C1 segment of cervical spinal cord (tissue), 14 donors: ENCODE results near the gene TMEM131.

Experiments used
- DNase-seq, 14 donors: peaks; one replicate each; lab custom pipeline; 2025; lab: John Stamatoyannopoulos, UW

TMEM131 gene

GRCh38 chr2:97739020-97739892 lies 256.5 kb downstream of the TMEM131 start:
- no peak for DNase-seq

DNA sequence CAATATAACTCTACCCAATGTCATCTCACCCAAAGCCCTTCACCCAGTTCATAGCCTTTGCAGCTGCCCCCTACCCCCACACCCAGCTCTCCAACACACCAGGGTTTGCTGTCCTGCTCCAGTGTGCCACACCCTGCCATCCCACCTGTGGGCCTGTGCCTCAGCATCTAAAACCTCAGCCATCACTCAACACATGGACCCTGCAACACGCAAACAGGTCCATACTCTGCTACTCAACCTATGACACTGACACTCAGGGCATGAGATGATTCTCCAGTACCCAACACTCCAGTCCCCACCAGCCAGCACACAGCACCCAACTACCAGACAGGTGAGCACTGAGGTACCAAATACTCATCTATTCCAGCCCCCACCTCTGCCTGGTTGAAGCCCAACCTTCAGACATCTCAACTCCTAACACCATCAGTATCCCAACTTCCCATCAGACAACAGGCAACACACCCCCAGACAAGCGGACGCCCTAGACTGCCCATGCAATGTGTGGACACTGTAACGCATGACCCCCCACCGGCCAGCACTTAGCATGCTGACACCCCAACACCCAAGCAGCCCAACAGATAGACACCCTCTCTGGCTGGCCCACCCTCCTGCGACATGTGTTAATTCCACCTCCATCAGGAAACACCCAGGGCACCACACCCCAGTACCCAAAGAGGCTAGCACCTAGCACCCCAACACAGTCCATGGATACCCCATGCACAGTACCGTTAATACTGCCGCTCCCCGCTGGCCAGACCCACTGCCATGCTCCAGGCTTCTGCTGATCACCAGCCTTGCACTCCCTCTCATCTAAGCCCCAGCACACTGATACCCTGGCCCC lies 257.3 kb downstream of the TMEM131 start:
- no peak for DNase-seq

- no peak for DNase-seq
Measured at GRCh38 chr2:97737421-97738178, 258.1 kb downstream of the TMEM131 start.

- DNase-seq: no peak
Measured at GRCh38 chr2:97736608-97737330, 259.0 kb downstream of the TMEM131 start.

GRCh38 chr2:97736185-97736584 lies 259.6 kb downstream of the TMEM131 start:
- no peak for DNase-seq

GRCh38 chr2:97735161-97735561 lies 260.6 kb downstream of the TMEM131 start:
- no peak for DNase-seq

DNA sequence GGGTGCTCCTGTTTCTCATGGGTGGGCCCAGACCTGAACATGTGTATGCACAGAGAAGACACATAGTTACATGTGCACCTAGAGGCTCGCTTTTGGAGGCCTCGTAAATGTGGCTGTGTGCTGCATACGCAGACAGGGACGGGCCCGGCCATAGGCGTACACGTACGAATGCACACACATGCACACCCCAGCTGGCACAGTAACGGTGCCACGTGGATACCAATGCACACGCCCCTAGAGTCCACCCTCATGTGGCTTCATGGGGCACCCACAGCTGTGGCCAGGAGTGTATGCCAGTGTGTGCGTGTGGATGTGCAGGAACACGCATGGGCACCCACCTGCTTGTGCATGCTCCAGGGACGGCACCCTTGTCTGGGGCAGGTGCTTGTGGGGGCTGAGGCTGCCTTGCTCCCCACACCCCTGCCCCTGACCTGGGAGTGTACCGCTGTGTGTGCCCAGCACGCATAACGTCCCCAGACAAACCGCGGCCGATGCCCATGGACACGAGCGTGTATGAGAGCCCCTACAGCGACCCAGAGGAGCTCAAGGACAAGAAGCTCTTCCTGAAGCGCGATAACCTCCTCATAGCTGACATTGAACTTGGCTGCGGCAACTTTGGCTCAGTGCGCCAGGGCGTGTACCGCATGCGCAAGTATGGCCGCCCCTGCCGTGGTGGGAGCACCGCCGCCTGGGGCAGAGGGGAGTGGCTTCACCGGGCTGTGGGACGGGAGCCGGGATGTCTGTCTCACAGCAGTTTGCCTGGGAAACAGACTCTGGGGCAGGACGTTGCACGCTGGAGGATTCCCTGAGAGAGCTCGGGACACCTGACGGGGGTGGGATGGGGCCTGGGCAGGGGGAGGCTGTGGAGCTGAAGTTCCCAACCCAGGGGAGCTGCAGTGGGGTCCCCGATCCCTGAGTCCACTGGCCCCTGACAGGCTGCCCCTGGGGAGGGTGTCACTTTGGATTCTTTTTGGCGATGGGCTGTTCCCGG lies 261.4 kb downstream of the TMEM131 start:
- no peak for DNase-seq

DNA sequence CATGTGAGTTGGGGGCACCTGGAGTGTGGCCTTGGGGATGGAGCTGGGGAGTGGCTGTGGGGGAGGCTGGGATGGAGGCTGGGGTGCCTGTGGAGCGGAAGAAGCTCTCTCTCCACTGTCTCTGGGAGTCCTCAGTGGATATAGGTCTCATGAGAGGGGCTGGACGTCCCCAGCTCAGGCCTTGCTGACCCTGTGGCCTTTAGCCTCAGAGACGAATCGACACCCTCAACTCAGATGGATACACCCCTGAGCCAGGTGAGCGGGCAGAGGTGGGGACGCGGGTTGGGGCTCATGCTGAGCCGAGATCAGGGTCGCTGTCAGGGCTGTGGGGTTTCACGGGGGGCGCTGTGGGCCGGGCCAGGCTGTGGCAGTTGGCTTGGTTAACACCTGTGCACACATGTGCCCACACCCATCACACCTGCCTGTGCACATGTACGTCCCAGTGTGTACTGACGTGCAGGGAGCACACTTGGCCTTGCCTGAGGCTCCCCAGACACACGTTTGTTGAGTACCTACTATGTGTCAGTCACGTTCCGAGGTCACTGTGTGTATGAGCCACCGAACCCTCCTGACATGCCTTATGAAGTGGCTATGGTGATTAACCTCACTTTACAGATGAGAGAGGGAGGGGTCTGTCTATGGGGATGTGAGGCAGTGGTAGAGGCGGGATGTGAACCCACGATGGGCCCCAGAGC lies 262.3 kb downstream of the TMEM131 start:
- no peak for DNase-seq

- DNase-seq: no peak
Measured at GRCh38 chr2:97732436-97733340, 263.1 kb downstream of the TMEM131 start.

GRCh38 chr2:97731274-97732020 lies 264.3 kb downstream of the TMEM131 start:
- DNase-seq: no peak

- no peak for DNase-seq
Measured at GRCh38 chr2:97730245-97730644, 265.5 kb downstream of the TMEM131 start.

DNA sequence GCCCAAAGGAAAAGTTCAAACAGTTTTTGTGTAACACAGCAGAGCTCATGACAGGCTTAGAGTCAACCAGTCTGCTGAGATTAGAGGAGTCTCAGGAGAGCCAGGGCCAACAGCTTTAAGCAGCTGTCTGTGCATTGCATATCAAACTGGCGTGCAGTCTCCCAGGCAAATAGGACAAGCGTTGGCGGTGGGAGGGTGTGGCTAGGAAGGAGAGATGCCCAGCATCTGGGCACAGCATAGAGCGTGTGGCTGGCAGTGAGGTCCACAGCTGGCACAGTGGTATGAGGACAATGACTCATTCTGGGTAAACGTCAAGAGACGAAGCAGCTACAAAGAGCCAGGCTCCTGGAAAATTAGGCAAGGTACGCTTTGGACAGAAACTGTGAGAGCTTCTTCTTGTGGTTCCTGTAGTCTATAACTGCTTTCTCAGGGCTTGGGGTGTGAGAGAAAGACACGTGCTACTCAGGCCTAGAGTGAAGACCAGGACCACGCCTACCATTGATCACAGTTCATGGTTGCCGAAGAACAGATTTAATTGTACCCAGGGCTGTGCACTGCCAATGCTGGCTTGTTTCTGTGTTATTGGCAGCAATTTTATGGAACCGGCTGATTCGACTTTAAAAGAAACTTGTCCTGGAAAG lies 267.5 kb downstream of the TMEM131 start:
- peak in 1 of 14 donors; percentile 22 for DNase-seq

- DNase-seq: no peak
Measured at GRCh38 chr2:97727296-97727695, 268.5 kb downstream of the TMEM131 start.

DNA sequence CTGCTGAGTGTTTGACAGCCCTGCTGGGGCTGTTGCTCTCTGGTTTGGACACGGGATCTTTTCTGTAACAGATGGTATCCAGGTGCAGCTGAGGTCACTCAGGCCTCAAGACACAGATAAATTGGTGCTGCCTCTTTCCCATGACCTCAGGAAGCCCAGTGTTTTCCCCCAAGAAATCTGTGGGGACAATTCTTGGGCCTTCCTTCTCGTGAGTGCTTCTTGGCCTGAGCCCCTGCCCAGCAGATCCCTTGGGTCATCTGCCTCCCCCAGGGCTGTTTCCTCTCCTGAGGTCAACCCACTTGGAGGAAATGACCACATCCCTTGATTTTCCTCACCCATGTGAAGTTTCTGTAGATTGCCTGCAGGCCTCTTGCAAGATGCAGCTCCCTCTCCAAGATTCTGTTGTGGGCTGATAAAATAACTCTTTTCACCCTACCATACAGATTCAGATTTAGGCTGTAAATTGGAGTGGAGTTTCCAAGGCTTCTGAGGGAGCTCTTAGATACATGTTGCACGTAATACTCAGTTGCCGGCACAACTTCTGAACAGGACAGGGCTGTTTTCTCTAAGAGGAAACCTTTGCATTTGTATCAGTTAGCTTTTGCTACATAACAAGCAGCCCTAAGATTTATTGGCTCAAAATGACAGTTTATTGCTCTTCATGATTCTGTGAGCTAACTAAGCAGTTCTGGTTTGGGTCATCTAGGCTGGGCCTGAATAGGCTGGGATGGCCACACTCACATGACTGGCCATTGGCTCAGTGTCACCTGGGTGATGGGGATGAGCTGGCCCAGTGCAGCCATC lies 269.3 kb downstream of the TMEM131 start:
- no peak for DNase-seq

DNA sequence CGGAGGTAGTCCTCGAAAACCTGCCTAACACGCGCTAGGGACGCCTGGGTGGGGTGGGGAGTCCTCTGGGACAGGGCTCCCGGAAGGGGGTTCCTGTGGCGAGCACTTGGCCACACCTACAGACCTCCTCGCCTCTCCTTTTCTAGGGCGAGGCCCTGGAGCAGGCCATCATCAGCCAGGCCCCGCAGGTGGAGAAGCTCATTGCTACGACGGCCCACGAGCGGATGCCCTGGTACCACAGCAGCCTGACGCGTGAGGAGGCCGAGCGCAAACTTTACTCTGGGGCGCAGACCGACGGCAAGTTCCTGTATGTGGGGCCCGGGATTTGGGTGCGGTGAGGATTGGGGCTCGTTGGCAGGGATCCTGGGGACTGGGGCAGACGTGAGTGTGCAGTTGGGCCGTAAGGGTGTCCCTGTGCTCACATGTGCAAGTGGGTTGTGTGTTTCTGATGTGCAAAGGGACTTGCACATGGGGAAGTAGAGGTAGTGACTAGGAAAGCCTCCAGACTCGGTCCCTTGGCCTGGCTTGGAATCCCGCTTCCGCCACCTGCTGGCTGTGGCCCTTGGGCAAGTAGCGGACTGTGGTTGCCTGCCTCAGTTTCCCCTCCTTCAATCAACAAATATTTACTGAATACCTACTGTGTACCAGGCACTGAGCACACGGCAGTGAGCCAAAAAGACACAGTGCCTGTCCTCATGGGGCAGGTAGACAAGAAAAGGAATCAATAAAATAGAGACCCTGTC lies 270.6 kb downstream of the TMEM131 start:
- DNase-seq: no peak
